SK-N-SH (cell line): ENCODE measurements around the gene CST6. TPM values are rescaled to one million over a fixed set of nuclear protein-coding genes. Genes with fewer than 3 reads are reported as not detected.

ENCODE experiments used
- CTCF ChIA-PET: fragments of 300-600, 350-600 bp; formaldehyde crosslinking; extraction: SDS; loops from one replicate; lab custom pipeline; 2021; lab: Yijun Ruan, JAX
- POLR2A ChIA-PET: fragments of 350-600 bp; sonication (Branson Sonifier 250); formaldehyde crosslinking; extraction: SDS; loops from one replicate; lab custom pipeline; 2020; ENCODE audit warnings: antibody characterized with exemption, inconsistent platforms; lab: Yijun Ruan, JAX
- DNase-seq: peaks from one replicate; pipeline ENCODE4 v3.0.0; 2012
- H2AFZ ChIP-seq: fragments of 200-600 bp; sonication (generic); 2 replicates; pipeline ENCODE4 v1.8.1; 2016; ENCODE audit warnings: antibody characterized with exemption, mild to moderate bottlenecking, low read depth
- H3F3A ChIP-seq: fragments of 200-600 bp; sonication (generic); replicated peaks from 2 replicates; pipeline ENCODE3; 2016; ENCODE audit warnings: antibody characterized with exemption, mild to moderate bottlenecking; ENCODE audit not compliant: insufficient read depth
- H3K27ac ChIP-seq, 2 experiments: fragments of 200-500 bp in 1 of 2; fragments of 200-600 bp in 1 of 2; sonication (Bioruptor generic) in 1 of 2; sonication (generic), shearing (Covaris generic) in 1 of 2; 2 replicates each; pipeline versions ENCODE4 v1.5.1 to v1.6.1; 2014 to 2016; ENCODE audit warnings: low read depth in 2 of 2, inconsistent platforms in 1 of 2, low read length in 1 of 2, mild to moderate bottlenecking in 1 of 2, mixed read lengths in 1 of 2
- H3K27me3 ChIP-seq: fragments of 200-600 bp; sonication (generic), shearing (Covaris generic); 2 replicates; pipeline ENCODE4 v1.6.1; 2016; ENCODE audit warnings: mixed run types; ENCODE audit not compliant: insufficient read depth
- H3K36me3 ChIP-seq, 2 experiments: fragments of 200-500 bp in 1 of 2; fragments of 200-600 bp in 1 of 2; sonication (Bioruptor generic) in 1 of 2; sonication (generic) in 1 of 2; replicated peaks in 1 of 2; 2 replicates each; pipeline versions ENCODE3 to v1.5.1; 2014 to 2016; ENCODE audit warnings: low read length in 1 of 2, mild to moderate bottlenecking in 1 of 2; ENCODE audit not compliant: insufficient read depth in 2 of 2, control insufficient read depth in 1 of 2
- H3K4me1 ChIP-seq, 2 experiments: fragments of 200-500 bp in 1 of 2; fragments of 200-600 bp in 1 of 2; sonication (Bioruptor generic) in 1 of 2; sonication (generic), shearing (Covaris generic) in 1 of 2; 2 replicates each; pipeline versions ENCODE4 v1.5.1 to v1.6.1; 2014 to 2016; ENCODE audit warnings: low read depth in 1 of 2, low read length in 1 of 2, mixed run types in 1 of 2; ENCODE audit not compliant: insufficient read depth in 2 of 2, control insufficient read depth in 1 of 2
- H3K4me2 ChIP-seq: fragments of 200-600 bp; sonication (generic), shearing (Covaris generic); 2 replicates; pipeline ENCODE4 v1.6.1; 2017; ENCODE audit warnings: mixed run types
- H3K4me3 ChIP-seq, 2 experiments: fragments of 200-500 bp in 1 of 2; fragments of 200-600 bp in 1 of 2; sonication (Bioruptor generic) in 1 of 2; sonication (generic), shearing (Covaris generic) in 1 of 2; 2 replicates each; pipeline versions ENCODE4 v1.5.1 to v1.8.1; 2014 to 2016; ENCODE audit warnings: low read depth in 2 of 2, inconsistent platforms in 1 of 2, low read length in 1 of 2, mild to moderate bottlenecking in 1 of 2, mixed read lengths in 1 of 2, moderate library complexity in 1 of 2
- H3K79me2 ChIP-seq: fragments of 200-600 bp; sonication (generic); 2 replicates; pipeline ENCODE4 v1.8.1; 2017; ENCODE audit warnings: mild to moderate bottlenecking; ENCODE audit not compliant: insufficient read depth
- H3K9ac ChIP-seq: fragments of 200-600 bp; sonication (generic); 2 replicates; pipeline ENCODE4 v1.6.1; 2017; ENCODE audit warnings: mixed run types
- H3K9me2 ChIP-seq: fragments of 200-600 bp; sonication (generic); 2 replicates; pipeline ENCODE4 v1.6.1; 2017; ENCODE audit warnings: mixed run types
- H3K9me3 ChIP-seq: fragments of 200-600 bp; sonication (generic); 2 replicates; pipeline ENCODE4 v1.6.1; 2017; ENCODE audit warnings: mixed run types, mild to moderate bottlenecking, moderate library complexity
- H4K20me1 ChIP-seq: fragments of 200-600 bp; sonication (generic); 2 replicates; pipeline ENCODE4 v1.6.1; 2017; ENCODE audit warnings: mild to moderate bottlenecking, mixed run types; ENCODE audit not compliant: insufficient read depth
- EP300 ChIP-seq, 2 experiments: IDR thresholded peaks; 2 replicates each; pipeline versions ENCODE4 v1.4.0 to v1.6.1; 2012; ENCODE audit warnings: borderline replicate concordance in 1 of 2, low read depth in 1 of 2, low read length in 1 of 2
- GATA2 ChIP-seq: sonication (generic); formaldehyde crosslinking; IDR thresholded peaks from 2 replicates; pipeline ENCODE4 v1.5.0; 2020; ENCODE audit warnings: mild to moderate bottlenecking, missing genetic modification reagents
- MEF2A ChIP-seq: IDR thresholded peaks from 2 replicates; pipeline ENCODE4 v1.4.0; 2012; ENCODE audit warnings: low read depth, borderline replicate concordance
- MXI1 ChIP-seq: IDR thresholded peaks from 2 replicates; pipeline ENCODE4 v1.6.1; 2012; ENCODE audit warnings: mild to moderate bottlenecking, low read depth, low read length, improper control_type of control experiment
- NFIC ChIP-seq: IDR thresholded peaks from 2 replicates; pipeline ENCODE4 v1.4.0; 2012; ENCODE audit warnings: borderline replicate concordance
- RCOR1 ChIP-seq: fragments of 150-350 bp; IDR thresholded peaks from 2 replicates; pipeline ENCODE4 v1.6.1; 2017; ENCODE audit warnings: antibody characterized with exemption, low read length
- RFX5 ChIP-seq: IDR thresholded peaks from 2 replicates; pipeline ENCODE4 v1.6.1; 2012; ENCODE audit warnings: mild to moderate bottlenecking, improper control_type of control experiment, low read length
- RXRA ChIP-seq: IDR thresholded peaks from 2 replicates; pipeline ENCODE4 v1.4.0; 2012; ENCODE audit warnings: low read depth, mild to moderate bottlenecking, borderline replicate concordance
- TAF1 ChIP-seq: IDR thresholded peaks from 2 replicates; pipeline ENCODE4 v1.6.1; 2012; ENCODE audit warnings: low read depth, mild to moderate bottlenecking, low read length, moderate library complexity, borderline replicate concordance
- WGBS: methylation state at CpG from one replicate; pipeline ENCODE4 v1.1.6; 2017; ENCODE audit warnings: low lambda C conversion rate; 5-methylcytosine and 5-hydroxymethylcytosine counted together
- polyA plus RNA-seq, 3 experiments: library from polyadenylated mRNA; depleted of rRNA; stranded (reverse); fragments of >200 nt; gene quantifications; 2 replicates each; pipeline ENCODE4 v1.2.3, GENCODE V29; 2012
- TF ChIP-seq, protein P1 (sequence below): IDR thresholded peaks from 2 replicates; pipeline ENCODE4 v1.4.0; 2012; ENCODE audit warnings: low read depth, borderline replicate concordance
- TF ChIP-seq, protein P2 (sequence below): IDR thresholded peaks from 2 replicates; pipeline ENCODE4; 2012
- TF ChIP-seq, protein P3 (sequence below): fragments of 150-350 bp; IDR thresholded peaks from 2 replicates; pipeline ENCODE4 v1.6.1; 2016; ENCODE audit warnings: mild to moderate bottlenecking, low read depth, low read length
- TF ChIP-seq, protein P4 (sequence below): IDR thresholded peaks from 2 replicates; pipeline ENCODE4 v1.4.0; 2012; ENCODE audit warnings: low read depth, borderline replicate concordance
- TF ChIP-seq, protein P5 (sequence below): fragments of 200-600 bp; sonication (generic); IDR thresholded peaks from 2 replicates; pipeline ENCODE4 v1.6.1; 2017; ENCODE audit warnings: antibody characterized with exemption, mild to moderate bottlenecking, moderate library complexity
- TF ChIP-seq, protein P6 (sequence below): IDR thresholded peaks from 2 replicates; pipeline ENCODE4 v1.6.1; 2012; ENCODE audit warnings: mild to moderate bottlenecking, low read depth, low read length, moderate library complexity

The CST6 gene
- polyA plus RNA-seq, 1 of the 3 experiments (the other 2 are of a cell fraction) = 0.90 TPM

DNA sequence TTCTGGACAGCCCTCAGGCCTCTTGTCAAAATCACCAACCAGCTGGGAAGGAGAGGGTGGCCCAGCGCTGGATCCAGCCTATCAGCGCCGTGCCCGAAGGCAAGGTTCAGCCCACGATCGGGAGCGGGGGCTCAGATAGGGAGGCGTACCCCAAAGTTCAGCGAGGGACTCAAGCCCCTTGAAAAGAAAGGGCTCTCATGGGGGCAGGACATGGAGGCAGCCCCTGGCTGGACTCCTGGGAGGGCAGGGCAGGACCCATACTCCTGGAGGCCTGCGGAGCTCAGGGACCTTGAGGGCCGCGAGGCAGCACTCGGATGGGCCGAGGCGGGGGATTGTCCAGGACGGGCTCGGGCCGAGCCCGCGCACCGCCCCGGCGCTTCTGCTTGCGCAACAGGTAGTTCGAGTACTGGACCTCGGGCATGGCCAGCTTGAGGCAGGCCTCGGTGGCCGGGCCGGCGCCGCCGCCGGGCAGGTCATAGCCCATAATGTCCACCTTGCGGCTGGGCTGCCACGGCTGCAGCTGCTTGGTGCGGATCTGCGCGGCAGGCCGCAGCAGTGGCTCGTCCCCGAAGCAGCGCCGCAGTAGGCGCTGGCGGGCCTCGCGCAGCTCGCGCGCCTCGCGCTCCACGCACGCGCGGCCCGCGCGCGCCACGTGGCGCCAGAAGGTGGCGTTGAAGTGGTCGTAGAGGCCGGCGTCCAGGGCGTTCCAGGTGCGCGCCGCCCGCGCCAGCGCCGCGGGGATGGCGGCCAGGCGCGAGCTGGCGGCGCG is 30.6 kb downstream of the CST6 start (continued):
- no peak for TF ChIP-seq EP300 (IDR thresholded peaks at IDR 0.05; ENCODE audit: borderline replicate concordance in 1 of 2, low read depth in 1 of 2, low read length in 1 of 2)

DNA sequence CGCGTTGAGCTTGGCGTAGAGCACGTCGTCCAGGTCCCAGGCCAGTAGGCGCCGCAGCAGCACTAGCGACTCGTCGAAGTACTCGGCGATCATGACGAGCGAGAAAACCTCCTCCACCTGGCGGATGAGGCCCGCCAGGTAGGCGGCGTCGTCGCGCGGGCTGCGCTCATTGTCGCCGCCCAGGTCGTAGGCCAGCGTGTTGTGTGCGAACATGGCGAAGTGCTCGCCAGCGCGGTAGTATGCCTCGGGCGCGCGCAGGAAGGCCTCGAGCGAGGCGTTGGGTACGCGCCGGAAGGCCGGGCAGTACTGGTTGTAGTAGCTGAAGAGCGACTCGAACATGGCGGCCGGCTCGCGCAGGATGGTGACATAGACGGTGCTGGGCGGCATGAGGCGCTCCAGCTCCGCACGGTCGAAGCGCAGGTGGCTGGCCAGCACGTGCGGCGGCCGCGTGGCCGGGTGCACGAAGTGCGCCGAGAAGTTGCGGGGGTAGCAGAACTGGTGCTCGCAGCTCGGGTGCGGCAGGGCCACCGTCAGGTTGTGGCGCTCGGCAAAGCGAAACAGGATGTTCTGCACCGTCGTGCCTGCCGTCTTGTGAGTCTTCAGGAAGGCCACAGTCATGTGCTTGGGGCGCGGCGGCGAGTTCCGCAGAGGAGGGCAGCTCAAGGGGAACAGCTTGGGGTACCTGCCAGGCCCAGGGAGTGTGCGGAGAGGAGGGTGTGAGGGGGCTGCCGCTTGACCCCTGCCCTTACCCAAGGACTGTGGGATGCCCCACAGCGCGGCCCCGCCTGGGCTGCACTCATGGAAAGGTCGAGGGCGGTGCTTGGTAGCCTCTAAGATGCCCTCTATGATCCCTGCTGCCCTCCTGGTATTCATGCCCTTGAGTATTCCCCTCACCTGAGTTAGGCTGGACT is 31.4 kb downstream of the CST6 start:
- WGBS = 96% methylated on average over 76 of the region's 88 CpGs
- Histone ChIP-seq H2AFZ (no peak overlapping the region), H3K4me1 (peaks cover 6 to 20% of the 10 kb centered on the region in 2 experiments; a peak in 1 of 4 replicates), H3K27ac (no peak overlapping the region), H3K9me2 (no peaks in the 10 kb centered on the region), H3K27me3 (no peaks in the 10 kb centered on the region), H3K79me2 (no peaks in the 10 kb centered on the region), H3K9me3 (no peaks in the 10 kb centered on the region), H3F3A (peaks cover 12% of the 10 kb centered on the region), H3K4me2 (no peak overlapping the region), H4K20me1 (no peaks in the 10 kb centered on the region), H3K9ac (no peak overlapping the region), H3K4me3 (no peak overlapping the region), H3K36me3 (peaks cover 0 to 6% of the 10 kb centered on the region in 2 experiments)
- POLR2A ChIA-PET = no interaction called here
- CTCF ChIA-PET = interaction anchor here (0.9 to 5.8 kb wide), 8 partner anchors 8 to 225 kb away, joined by 3 to 46 read pairs (median 17); no protein-coding TSS in a partner anchor
- no peak for DNase-seq
- TF ChIP-seq MXI1 (no peak), RCOR1 (no peak), TAF1 (no peak), RFX5 (no peak), RXRA (no peak), MEF2A (no peak), EP300 (IDR thresholded peaks at IDR 0.05; ENCODE audit: borderline replicate concordance in 1 of 2, low read depth in 1 of 2, low read length in 1 of 2) (no peak), NFIC (no peak), GATA2 (CRISPR knock-in tag) (no peak)
- TF ChIP-seq, protein P1, sequence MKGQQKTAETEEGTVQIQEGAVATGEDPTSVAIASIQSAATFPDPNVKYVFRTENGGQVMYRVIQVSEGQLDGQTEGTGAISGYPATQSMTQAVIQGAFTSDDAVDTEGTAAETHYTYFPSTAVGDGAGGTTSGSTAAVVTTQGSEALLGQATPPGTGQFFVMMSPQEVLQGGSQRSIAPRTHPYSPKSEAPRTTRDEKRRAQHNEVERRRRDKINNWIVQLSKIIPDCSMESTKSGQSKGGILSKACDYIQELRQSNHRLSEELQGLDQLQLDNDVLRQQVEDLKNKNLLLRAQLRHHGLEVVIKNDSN = no peak
- TF ChIP-seq, protein P2, sequence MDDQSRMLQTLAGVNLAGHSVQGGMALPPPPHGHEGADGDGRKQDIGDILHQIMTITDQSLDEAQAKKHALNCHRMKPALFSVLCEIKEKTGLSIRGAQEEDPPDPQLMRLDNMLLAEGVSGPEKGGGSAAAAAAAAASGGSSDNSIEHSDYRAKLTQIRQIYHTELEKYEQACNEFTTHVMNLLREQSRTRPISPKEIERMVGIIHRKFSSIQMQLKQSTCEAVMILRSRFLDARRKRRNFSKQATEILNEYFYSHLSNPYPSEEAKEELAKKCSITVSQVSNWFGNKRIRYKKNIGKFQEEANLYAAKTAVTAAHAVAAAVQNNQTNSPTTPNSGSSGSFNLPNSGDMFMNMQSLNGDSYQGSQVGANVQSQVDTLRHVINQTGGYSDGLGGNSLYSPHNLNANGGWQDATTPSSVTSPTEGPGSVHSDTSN = no peak
- TF ChIP-seq, protein P3, sequence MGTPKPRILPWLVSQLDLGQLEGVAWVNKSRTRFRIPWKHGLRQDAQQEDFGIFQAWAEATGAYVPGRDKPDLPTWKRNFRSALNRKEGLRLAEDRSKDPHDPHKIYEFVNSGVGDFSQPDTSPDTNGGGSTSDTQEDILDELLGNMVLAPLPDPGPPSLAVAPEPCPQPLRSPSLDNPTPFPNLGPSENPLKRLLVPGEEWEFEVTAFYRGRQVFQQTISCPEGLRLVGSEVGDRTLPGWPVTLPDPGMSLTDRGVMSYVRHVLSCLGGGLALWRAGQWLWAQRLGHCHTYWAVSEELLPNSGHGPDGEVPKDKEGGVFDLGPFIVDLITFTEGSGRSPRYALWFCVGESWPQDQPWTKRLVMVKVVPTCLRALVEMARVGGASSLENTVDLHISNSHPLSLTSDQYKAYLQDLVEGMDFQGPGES = no peak
- TF ChIP-seq, protein P4, sequence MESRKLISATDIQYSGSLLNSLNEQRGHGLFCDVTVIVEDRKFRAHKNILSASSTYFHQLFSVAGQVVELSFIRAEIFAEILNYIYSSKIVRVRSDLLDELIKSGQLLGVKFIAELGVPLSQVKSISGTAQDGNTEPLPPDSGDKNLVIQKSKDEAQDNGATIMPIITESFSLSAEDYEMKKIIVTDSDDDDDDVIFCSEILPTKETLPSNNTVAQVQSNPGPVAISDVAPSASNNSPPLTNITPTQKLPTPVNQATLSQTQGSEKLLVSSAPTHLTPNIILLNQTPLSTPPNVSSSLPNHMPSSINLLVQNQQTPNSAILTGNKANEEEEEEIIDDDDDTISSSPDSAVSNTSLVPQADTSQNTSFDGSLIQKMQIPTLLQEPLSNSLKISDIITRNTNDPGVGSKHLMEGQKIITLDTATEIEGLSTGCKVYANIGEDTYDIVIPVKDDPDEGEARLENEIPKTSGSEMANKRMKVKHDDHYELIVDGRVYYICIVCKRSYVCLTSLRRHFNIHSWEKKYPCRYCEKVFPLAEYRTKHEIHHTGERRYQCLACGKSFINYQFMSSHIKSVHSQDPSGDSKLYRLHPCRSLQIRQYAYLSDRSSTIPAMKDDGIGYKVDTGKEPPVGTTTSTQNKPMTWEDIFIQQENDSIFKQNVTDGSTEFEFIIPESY = no peak
- TF ChIP-seq, protein P5, sequence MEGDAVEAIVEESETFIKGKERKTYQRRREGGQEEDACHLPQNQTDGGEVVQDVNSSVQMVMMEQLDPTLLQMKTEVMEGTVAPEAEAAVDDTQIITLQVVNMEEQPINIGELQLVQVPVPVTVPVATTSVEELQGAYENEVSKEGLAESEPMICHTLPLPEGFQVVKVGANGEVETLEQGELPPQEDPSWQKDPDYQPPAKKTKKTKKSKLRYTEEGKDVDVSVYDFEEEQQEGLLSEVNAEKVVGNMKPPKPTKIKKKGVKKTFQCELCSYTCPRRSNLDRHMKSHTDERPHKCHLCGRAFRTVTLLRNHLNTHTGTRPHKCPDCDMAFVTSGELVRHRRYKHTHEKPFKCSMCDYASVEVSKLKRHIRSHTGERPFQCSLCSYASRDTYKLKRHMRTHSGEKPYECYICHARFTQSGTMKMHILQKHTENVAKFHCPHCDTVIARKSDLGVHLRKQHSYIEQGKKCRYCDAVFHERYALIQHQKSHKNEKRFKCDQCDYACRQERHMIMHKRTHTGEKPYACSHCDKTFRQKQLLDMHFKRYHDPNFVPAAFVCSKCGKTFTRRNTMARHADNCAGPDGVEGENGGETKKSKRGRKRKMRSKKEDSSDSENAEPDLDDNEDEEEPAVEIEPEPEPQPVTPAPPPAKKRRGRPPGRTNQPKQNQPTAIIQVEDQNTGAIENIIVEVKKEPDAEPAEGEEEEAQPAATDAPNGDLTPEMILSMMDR = no peak
- TF ChIP-seq, protein P6, sequence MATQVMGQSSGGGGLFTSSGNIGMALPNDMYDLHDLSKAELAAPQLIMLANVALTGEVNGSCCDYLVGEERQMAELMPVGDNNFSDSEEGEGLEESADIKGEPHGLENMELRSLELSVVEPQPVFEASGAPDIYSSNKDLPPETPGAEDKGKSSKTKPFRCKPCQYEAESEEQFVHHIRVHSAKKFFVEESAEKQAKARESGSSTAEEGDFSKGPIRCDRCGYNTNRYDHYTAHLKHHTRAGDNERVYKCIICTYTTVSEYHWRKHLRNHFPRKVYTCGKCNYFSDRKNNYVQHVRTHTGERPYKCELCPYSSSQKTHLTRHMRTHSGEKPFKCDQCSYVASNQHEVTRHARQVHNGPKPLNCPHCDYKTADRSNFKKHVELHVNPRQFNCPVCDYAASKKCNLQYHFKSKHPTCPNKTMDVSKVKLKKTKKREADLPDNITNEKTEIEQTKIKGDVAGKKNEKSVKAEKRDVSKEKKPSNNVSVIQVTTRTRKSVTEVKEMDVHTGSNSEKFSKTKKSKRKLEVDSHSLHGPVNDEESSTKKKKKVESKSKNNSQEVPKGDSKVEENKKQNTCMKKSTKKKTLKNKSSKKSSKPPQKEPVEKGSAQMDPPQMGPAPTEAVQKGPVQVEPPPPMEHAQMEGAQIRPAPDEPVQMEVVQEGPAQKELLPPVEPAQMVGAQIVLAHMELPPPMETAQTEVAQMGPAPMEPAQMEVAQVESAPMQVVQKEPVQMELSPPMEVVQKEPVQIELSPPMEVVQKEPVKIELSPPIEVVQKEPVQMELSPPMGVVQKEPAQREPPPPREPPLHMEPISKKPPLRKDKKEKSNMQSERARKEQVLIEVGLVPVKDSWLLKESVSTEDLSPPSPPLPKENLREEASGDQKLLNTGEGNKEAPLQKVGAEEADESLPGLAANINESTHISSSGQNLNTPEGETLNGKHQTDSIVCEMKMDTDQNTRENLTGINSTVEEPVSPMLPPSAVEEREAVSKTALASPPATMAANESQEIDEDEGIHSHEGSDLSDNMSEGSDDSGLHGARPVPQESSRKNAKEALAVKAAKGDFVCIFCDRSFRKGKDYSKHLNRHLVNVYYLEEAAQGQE = no peak
